Tongue (tissue), 2 donors: ENCODE results near the gene FKBP8. TPM values are rescaled to one million over a fixed set of nuclear protein-coding genes. Genes with fewer than 3 reads are reported as not detected.

Experiments
- DNase-seq: peaks from one replicate; pipeline ENCODE4 v3.0.0-alpha.2; 2015
- total RNA-seq: library from RNA; depleted of rRNA; stranded (reverse); fragments of >200 nt; gene quantifications from one replicate; pipeline ENCODE4 v1.2.3, GENCODE V29; 2014

Gene FKBP8
- total RNA-seq, 1 donor from 2014 or later = 115 TPM

DNA sequence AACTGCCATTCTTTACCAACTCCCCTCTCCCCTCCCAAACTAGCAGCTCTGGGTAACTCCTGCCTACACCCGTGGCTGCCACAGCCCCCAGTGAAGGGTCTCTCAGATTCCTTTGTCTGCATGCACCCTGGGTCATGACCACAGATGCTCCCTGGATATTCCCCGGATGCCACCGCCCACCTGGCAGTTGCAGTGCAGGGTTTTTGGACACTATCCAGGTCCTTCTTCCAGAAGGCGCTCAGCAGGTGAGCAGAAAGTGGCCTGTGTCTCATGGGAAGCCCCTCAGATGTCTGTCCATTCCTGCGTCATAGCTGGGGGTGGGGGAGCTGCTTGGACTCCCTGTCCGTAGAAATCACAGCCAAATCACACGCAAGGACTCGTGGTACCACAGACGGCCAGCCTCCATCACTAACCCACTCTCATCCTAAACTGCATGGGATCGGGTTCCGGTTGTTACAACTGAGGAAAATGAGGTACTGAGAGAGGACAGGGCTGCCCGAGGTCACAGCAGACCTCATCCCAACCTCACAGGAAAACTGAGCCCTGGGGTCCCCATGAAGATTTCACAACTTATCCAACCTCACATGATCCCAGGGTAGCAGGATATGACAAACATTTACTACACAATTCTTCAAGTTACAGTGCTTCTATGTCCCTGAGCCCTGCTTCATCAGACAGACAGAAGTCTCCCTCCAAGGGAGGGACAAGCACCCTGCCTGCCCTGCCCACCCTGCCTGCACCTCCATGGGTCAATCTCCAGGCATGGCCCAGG, 60.1 kb downstream of the FKBP8 start:
- DNase-seq = no peak

Other genes starting within 250 kb of the FKBP8 start
- gene LSM4, start 220.5 kb downstream of the FKBP8 start, total RNA-seq = 143 TPM
- 12.7 TPM for gene PGPEP1, start 203.0 kb downstream of the FKBP8 start, total RNA-seq
- gene GDF15, start 157.4 kb downstream of the FKBP8 start, total RNA-seq = 0.51 TPM
- gene LRRC25, start 146.0 kb downstream of the FKBP8 start, total RNA-seq = 1.8 TPM
- 50.1 TPM for gene SSBP4, start 124.2 kb downstream of the FKBP8 start, total RNA-seq
- gene ISYNA1, start 105.4 kb downstream of the FKBP8 start, total RNA-seq = 49.3 TPM
- 21.7 TPM for gene ELL, start 21.5 kb downstream of the FKBP8 start, total RNA-seq
- gene KXD1, start 14.3 kb upstream of the FKBP8 start, total RNA-seq = 40.7 TPM
- gene UBA52, start 28.3 kb upstream of the FKBP8 start, total RNA-seq = 385 TPM
- 57.6 TPM for gene REX1BD, start 45.2 kb upstream of the FKBP8 start, total RNA-seq
- gene CRLF1, start 63.2 kb upstream of the FKBP8 start, total RNA-seq = 38.4 TPM
- 12.0 TPM for gene TMEM59L, start 69.3 kb upstream of the FKBP8 start, total RNA-seq
- gene KLHL26, start 93.5 kb upstream of the FKBP8 start, total RNA-seq = 6.2 TPM
- 5.4 TPM for gene CRTC1, start 140.1 kb upstream of the FKBP8 start, total RNA-seq
- 8.1 TPM for gene COMP, start 247.7 kb upstream of the FKBP8 start, total RNA-seq